ENCODE measurements around the gene RAD51C. TPM values are rescaled to one million over a fixed set of nuclear protein-coding genes. Genes with fewer than 3 reads are reported as not detected.
"Not testable (repeated sequence)": the region's sequence is repeated elsewhere in the genome, so short reads cannot be mapped to it uniquely, and the experiment has no call there.

Gene RAD51C
- total RNA-seq, 2 experiments from 2014 or later, result 85.4 to 87.2 TPM

- intact Hi-C loops (cut with DNase I, micrococcal nuclease), result no loop called here
- Mint-ChIP-seq H3K4me1 (no peaks in the 10 kb centered on the region), H3K27me3 (no peaks in the 10 kb centered on the region), H3K36me3 (ENCODE audit: low read depth) (no peaks in the 10 kb centered on the region), H3K9me3 (ENCODE audit: low read depth) (no peaks in the 10 kb centered on the region), H3K4me3 (no peak overlapping the region), H3K27ac (no peak overlapping the region)
- no peak for DNase-seq
- CTCF ChIA-PET, result no interaction called here
- POLR2A ChIA-PET, result no interaction called here
- no peak for ATAC-seq
These were observed 48.8 kb downstream of the RAD51C start for GRCh38 chr17:58741121-58741625.

GRCh38 chr17:58747674-58748073, 55.3 kb downstream of the RAD51C start:
- no peaks in the 10 kb centered on the region for H3K36me3 Mint-ChIP-seq (ENCODE audit: low read depth)
- H3K27ac Mint-ChIP-seq, result no peak overlapping the region
- intact Hi-C loops (cut with DNase I, micrococcal nuclease), result no loop called here
- ChIA-PET POLR2A (no interaction called here), CTCF (interaction anchor here (0.9 to 1.1 kb wide), 2 partner anchors 9 to 257 kb away, joined by 3 to 4 read pairs; no protein-coding TSS in a partner anchor)
- H3K4me3 Mint-ChIP-seq, result no peak overlapping the region
- no peak for DNase-seq
- H3K4me1 Mint-ChIP-seq, result no peaks in the 10 kb centered on the region
- H3K9me3 Mint-ChIP-seq (ENCODE audit: low read depth), result no peaks in the 10 kb centered on the region
- ATAC-seq, result no peak
- peaks cover 6% of the 10 kb centered on the region for H3K27me3 Mint-ChIP-seq

GRCh38 chr17:58749627-58750026, 57.2 kb downstream of the RAD51C start:
- H3K36me3 Mint-ChIP-seq (ENCODE audit: low read depth); H3K9me3 Mint-ChIP-seq (ENCODE audit: low read depth); H3K4me1 Mint-ChIP-seq; DNase-seq; H3K4me3 Mint-ChIP-seq; intact Hi-C loops (cut with DNase I, micrococcal nuclease); H3K27ac Mint-ChIP-seq; ATAC-seq: not testable (repeated sequence)
- ChIA-PET CTCF (interaction anchor here (0.6 to 1.0 kb wide), 4 partner anchors 13 to 1504 kb away, joined by 3 to 5 read pairs (median 3); no protein-coding TSS in a partner anchor), POLR2A (interaction anchor here (0.6 kb wide), 1 partner anchor 12 kb away, joined by 4 read pairs; no protein-coding TSS in a partner anchor)
- H3K27me3 Mint-ChIP-seq, result peaks cover 11% of the 10 kb centered on the region

- H3K36me3 Mint-ChIP-seq (ENCODE audit: low read depth), result no peaks in the 10 kb centered on the region
- peaks cover 9% of the 10 kb centered on the region for H3K4me1 Mint-ChIP-seq
- H3K27me3 Mint-ChIP-seq, result peaks cover 30% of the 10 kb centered on the region
- H3K27ac Mint-ChIP-seq, result no peak overlapping the region
- intact Hi-C loops (cut with DNase I, micrococcal nuclease), result no loop called here
- ChIA-PET POLR2A (no interaction called here), CTCF (interaction anchor here (0.9 kb wide), 1 partner anchor 121 kb away, joined by 3 read pairs; no protein-coding TSS in a partner anchor)
- no peak overlapping the region for H3K4me3 Mint-ChIP-seq
- ATAC-seq, result no peak
- no peaks in the 10 kb centered on the region for H3K9me3 Mint-ChIP-seq (ENCODE audit: low read depth)
- DNase-seq, result no peak
These were observed 60.6 kb downstream of the RAD51C start for GRCh38 chr17:58753026-58753425.

GRCh38 chr17:58755269-58755576, 62.8 kb downstream of the RAD51C start:
- Mint-ChIP-seq H3K9me3 (ENCODE audit: low read depth) (no peaks in the 10 kb centered on the region), H3K27ac (no peak overlapping the region), H3K36me3 (ENCODE audit: low read depth) (no peaks in the 10 kb centered on the region), H3K27me3 (peaks cover 42% of the 10 kb centered on the region), H3K4me1 (peaks cover 9% of the 10 kb centered on the region), H3K4me3 (peak overlapping the region; percentile 66)
- DNase-seq (no peak), ATAC-seq (peak; percentile 6)
- ChIA-PET CTCF (interaction anchor here (1.1 kb wide), 1 partner anchor 9 kb away, joined by 3 read pairs; no protein-coding TSS in a partner anchor), POLR2A (interaction anchor here (0.6 to 0.8 kb wide), 2 partner anchors 124 to 130 kb away, joined by 3 to 5 read pairs; no protein-coding TSS in a partner anchor)
- intact Hi-C loops (cut with DNase I, micrococcal nuclease), result no loop called here

- ATAC-seq (peak; percentile 71), DNase-seq (peak; percentile 71)
- no peak within 1 kb of the TSS for H3K27ac Mint-ChIP-seq
- CTCF ChIA-PET, result interaction anchor here (0.7 to 1.1 kb wide), 3 partner anchors 10 to 249 kb away, joined by 3 to 5 read pairs (median 3); no protein-coding TSS in a partner anchor
- no peaks in the 10 kb centered on the region for H3K9me3 Mint-ChIP-seq (ENCODE audit: low read depth)
- POLR2A ChIA-PET, result interaction anchor here (0.6 to 0.8 kb wide), 2 partner anchors 125 to 130 kb away, joined by 3 to 5 read pairs; no protein-coding TSS in a partner anchor
- intact Hi-C loops (cut with DNase I, micrococcal nuclease), result no loop called here
- no peaks in the 10 kb centered on the region for H3K36me3 Mint-ChIP-seq (ENCODE audit: low read depth)
- H3K27me3 Mint-ChIP-seq, result peaks cover 46% of the 10 kb centered on the region
- H3K4me3 Mint-ChIP-seq, result peak within 1 kb of the TSS; percentile 71
- H3K4me1 Mint-ChIP-seq, result peaks cover 9% of the 10 kb centered on the region
These were observed 63.3 kb downstream of the RAD51C start, which contains the start of gene PPM1E for GRCh38 chr17:58755577-58756245. Gene PPM1E (plus strand): TSS chr17:58755854.

- Mint-ChIP-seq H3K27me3 (peaks cover 49% of the 10 kb centered on the region), H3K4me3 (peak overlapping the region; percentile 71), H3K27ac (no peak overlapping the region), H3K36me3 (ENCODE audit: low read depth) (no peaks in the 10 kb centered on the region), H3K9me3 (ENCODE audit: low read depth) (no peaks in the 10 kb centered on the region), H3K4me1 (peaks cover 9% of the 10 kb centered on the region)
- DNase-seq (peak; percentile 34), ATAC-seq (peak; percentile 55)
- intact Hi-C loops (cut with DNase I, micrococcal nuclease), result no loop called here
- ChIA-PET POLR2A (interaction anchor here (1.7 kb wide), 1 partner anchor 126 kb away, joined by 5 read pairs; no protein-coding TSS in a partner anchor), CTCF (interaction anchor here (0.7 to 1.1 kb wide), 4 partner anchors 9 to 248 kb away, joined by 3 to 5 read pairs (median 4); no protein-coding TSS in a partner anchor)
These were observed 64.1 kb downstream of the RAD51C start for GRCh38 chr17:58756246-58757161.

GRCh38 chr17:58757162-58757613, 64.8 kb downstream of the RAD51C start:
- H3K4me3 Mint-ChIP-seq, result peak overlapping the region; percentile 71
- no peaks in the 10 kb centered on the region for H3K9me3 Mint-ChIP-seq (ENCODE audit: low read depth)
- no peak for DNase-seq
- no peak for ATAC-seq
- peaks cover 9% of the 10 kb centered on the region for H3K4me1 Mint-ChIP-seq
- no peak overlapping the region for H3K27ac Mint-ChIP-seq
- POLR2A ChIA-PET, result interaction anchor here (1.7 kb wide), 1 partner anchor 126 kb away, joined by 5 read pairs; no protein-coding TSS in a partner anchor
- peaks cover 52% of the 10 kb centered on the region for H3K27me3 Mint-ChIP-seq
- no peaks in the 10 kb centered on the region for H3K36me3 Mint-ChIP-seq (ENCODE audit: low read depth)
- CTCF ChIA-PET, result interaction anchor here (1.0 to 1.1 kb wide), 2 partner anchors 10 to 247 kb away, joined by 3 to 4 read pairs; no protein-coding TSS in a partner anchor
- intact Hi-C loops (cut with DNase I, micrococcal nuclease), result no loop called here

GRCh38 chr17:58758890-58759289, 66.5 kb downstream of the RAD51C start:
- no peak for ATAC-seq
- ChIA-PET POLR2A (no interaction called here), CTCF (no interaction called here)
- Mint-ChIP-seq H3K36me3 (ENCODE audit: low read depth) (no peaks in the 10 kb centered on the region), H3K4me1 (peaks cover 9% of the 10 kb centered on the region), H3K4me3 (no peak overlapping the region), H3K27me3 (peaks cover 50% of the 10 kb centered on the region), H3K27ac (no peak overlapping the region), H3K9me3 (ENCODE audit: low read depth) (no peaks in the 10 kb centered on the region)
- no peak for DNase-seq
- intact Hi-C loops (cut with DNase I, micrococcal nuclease), result no loop called here

GRCh38 chr17:58759522-58759921, 67.1 kb downstream of the RAD51C start:
- no peak for DNase-seq
- no peak overlapping the region for H3K4me3 Mint-ChIP-seq
- POLR2A ChIA-PET, result no interaction called here
- no peak overlapping the region for H3K27ac Mint-ChIP-seq
- H3K27me3 Mint-ChIP-seq, result peaks cover 51% of the 10 kb centered on the region
- no peaks in the 10 kb centered on the region for H3K9me3 Mint-ChIP-seq (ENCODE audit: low read depth)
- CTCF ChIA-PET, result no interaction called here
- no peak for ATAC-seq
- no peaks in the 10 kb centered on the region for H3K36me3 Mint-ChIP-seq (ENCODE audit: low read depth)
- intact Hi-C loops (cut with DNase I, micrococcal nuclease), result no loop called here
- peaks cover 9% of the 10 kb centered on the region for H3K4me1 Mint-ChIP-seq

- Mint-ChIP-seq H3K36me3 (ENCODE audit: low read depth) (no peaks in the 10 kb centered on the region), H3K9me3 (ENCODE audit: low read depth) (no peaks in the 10 kb centered on the region), H3K4me1 (peaks cover 8% of the 10 kb centered on the region), H3K27ac (no peak overlapping the region), H3K4me3 (no peak overlapping the region), H3K27me3 (peaks cover 46% of the 10 kb centered on the region)
- ATAC-seq (no peak), DNase-seq (no peak)
- CTCF ChIA-PET, result no interaction called here
- POLR2A ChIA-PET, result no interaction called here
- intact Hi-C loops (cut with DNase I, micrococcal nuclease), result no loop called here
These were observed 67.8 kb downstream of the RAD51C start for GRCh38 chr17:58760248-58760647.
